Stimulated activated CD8-positive, alpha-beta memory T cell treated with anti-CD3 and anti-CD28 coated beads, Interleukin-12 subunit alpha, Interleukin-12 subunit beta, amount 100 ng/mL, for 24 hours (primary cell): ENCODE measurements around the gene TNRC18.

Experiments used
- DNase-seq: peaks from one replicate; pipeline ENCODE4 v3.0.0-alpha.2; 2020; ENCODE audit errors: extremely low read depth

Gene TNRC18

DNA sequence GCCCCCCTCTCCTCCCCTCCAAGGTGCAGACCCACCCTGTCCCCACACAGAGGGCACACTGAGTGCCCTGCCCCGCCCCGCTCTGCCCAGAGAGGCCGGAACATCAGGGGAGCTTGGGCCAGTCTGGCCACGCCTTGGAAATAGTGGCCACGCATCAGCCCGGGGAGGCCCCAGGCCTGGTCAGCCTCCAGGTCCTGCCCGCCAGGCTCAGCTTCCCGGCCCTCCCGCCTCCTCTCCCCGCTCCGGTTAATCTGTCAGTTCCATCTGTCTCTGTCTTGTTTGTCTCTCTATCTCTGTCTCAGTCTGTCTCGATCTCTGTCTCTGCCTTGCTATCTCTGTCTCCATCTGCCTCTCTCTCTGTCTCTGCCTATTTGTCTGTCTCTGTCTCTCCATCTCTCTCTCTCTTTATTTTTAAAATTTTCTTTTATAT is 28.9 kb upstream of the TNRC18 start:
- no peak for DNase-seq

- no peak for DNase-seq
These were observed 27.8 kb upstream of the TNRC18 start for GRCh38 chr7:5451391-5451790.

DNA sequence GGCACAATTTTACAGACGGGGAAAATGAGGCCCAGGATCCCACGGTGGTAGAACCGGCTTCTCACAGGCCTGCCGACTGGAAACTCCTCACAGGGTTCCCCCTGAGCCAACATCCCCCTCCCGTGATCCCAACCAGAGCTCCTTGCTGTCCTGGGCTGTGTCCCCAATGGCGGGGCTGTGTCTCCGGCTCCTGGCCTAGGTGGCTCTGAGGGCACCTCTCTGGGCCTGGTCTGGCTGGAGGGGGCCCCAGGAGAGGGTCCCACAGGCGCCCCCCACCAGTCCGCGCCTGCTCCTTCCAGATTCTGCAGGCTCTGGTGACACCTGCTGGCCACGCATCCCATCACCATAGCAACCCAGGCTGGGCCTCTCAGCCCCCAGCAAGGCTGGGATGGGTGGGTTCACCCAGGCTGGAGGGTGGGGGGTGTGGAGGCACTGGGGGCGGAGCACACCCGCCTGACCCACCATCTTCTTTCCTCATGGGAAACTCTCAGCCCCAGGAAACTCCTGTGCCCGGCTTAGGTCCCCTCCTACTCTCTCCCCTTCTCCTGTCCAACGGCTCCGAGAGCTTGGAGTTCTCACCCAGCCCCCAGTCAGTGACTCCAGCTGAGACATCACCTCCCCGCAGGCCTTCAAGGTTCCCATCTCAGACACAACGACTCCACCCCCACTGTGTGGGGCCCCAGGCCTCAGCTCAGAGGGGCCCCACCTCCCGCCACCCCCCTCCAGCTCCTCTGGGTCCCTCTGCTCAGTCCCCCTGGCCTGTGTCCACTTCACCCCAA is 27.1 kb upstream of the TNRC18 start:
- no peak for DNase-seq

DNA sequence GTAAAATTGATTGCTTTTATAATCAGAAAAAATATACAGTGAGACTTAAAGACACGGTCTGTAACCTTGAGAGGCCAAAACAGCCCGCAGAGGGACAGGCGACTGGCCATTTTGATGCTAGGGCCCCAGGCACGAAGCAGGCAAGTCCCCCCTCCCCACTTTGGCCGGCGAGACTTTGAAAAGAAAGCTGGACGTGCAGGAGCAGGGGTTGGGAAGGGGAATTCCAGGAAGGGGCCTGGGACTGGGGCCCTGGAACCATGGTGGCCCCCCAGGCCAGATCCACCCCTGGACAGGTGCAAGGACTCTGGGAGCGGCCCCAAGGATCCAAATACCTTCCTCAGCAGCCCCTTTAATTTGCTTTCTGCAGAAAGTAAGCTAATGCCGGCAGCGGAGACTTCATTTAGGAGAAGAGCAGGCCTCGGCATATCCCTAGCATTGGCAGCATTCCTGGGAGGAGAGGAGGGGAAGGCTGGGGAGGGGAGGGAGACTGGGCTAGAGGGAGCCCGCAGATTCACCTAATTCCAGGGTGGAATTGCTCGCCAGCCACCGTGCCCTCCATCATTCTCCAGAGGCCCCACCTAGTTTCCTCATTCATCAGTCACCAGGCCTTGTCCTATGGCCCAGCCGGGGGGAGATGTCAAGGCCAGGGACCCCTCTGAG is 24.9 kb upstream of the TNRC18 start:
- no peak for DNase-seq

GRCh38 chr7:5445981-5446594 is 22.5 kb upstream of the TNRC18 start:
- DNase-seq = no peak

- no peak for DNase-seq
These were observed 20.0 kb upstream of the TNRC18 start for GRCh38 chr7:5443678-5444077.

- DNase-seq = no peak
These were observed 19.2 kb upstream of the TNRC18 start for GRCh38 chr7:5442757-5443305.

GRCh38 chr7:5441840-5442503 is 18.3 kb upstream of the TNRC18 start:
- DNase-seq = no peak

DNA sequence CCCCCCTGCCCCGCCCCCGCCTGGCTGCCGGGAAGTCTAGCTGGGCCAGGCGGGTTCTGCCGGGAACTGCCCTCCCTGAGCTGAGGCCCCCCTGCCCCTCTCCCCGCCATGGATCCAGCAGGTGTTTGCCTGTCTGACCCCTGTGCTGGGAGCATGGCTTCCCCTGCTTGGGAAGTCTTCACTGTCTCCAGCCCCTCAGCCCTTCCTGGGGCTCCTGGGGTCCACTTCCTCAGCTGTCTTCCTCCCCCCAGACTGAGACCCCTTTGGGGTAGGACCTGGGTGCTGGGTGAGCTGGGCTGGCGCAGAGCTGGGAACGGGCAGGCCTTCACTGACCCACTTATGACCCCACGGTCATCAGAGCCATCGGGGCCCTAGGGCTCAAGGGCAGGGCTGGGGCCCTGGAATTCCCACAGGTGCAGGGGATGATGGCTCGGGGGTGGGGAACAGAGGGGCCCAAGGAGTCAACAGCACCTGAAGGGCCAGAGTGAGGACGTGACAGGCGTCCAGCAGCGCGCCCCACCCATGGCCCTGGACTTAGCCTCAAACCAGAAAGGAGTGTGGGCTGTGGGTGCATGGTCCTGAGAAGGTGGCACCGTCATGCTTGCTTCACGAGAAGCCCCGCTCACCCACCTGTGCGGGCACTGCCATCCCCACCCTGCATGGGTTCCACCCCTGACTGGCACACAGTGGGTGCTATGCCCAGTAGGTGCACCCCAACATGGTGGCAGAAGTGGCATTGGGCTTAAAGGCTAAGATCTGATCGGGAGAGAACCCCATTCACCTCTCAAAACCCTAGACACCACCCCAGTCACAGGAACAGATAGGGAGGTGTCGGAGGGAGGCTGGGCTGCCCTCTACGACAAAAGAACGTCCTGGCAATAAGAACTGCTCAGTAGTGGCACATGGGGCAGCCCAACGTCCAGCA is 16.2 kb upstream of the TNRC18 start:
- DNase-seq = no peak

DNA sequence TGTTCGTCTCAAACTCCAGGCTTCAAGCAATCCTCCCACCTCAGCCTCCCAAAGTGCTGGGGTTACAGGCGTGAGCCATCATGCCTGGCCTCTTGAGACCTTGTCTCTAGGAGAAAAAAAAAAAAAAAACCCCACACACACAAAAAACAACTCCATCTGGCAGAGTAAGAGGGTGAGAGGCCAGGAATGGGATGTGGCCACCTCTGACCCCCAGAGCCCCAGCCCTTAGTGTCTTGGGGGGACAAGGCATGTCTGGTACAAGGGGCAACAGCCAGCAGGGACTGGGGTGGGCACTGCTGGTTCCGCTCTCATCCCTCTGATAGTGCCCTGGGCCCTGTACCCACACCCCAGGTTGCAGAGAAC is 15.6 kb upstream of the TNRC18 start:
- no peak for DNase-seq

DNA sequence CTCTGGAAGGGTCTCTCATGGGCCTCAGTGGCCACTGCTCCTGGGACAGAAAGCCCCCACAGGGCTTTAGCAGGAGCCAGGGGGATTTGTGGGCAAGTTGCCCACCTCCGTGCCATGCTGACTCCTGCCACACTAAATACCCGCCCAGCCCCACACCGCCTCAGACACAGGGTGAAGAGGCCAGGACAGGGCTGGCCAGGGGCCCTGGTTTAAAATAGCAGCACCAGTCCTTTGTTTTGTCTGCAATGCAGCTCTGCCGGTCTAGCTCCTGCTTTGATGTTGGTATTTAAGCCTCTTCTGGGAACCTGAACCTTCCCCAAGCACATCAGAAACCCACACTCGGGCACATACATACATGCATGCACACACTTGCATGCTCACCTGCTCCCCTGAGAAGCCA is 14.4 kb upstream of the TNRC18 start:
- no peak for DNase-seq

- DNase-seq = no peak
These were observed 13.8 kb upstream of the TNRC18 start for GRCh38 chr7:5437348-5437892.

DNA sequence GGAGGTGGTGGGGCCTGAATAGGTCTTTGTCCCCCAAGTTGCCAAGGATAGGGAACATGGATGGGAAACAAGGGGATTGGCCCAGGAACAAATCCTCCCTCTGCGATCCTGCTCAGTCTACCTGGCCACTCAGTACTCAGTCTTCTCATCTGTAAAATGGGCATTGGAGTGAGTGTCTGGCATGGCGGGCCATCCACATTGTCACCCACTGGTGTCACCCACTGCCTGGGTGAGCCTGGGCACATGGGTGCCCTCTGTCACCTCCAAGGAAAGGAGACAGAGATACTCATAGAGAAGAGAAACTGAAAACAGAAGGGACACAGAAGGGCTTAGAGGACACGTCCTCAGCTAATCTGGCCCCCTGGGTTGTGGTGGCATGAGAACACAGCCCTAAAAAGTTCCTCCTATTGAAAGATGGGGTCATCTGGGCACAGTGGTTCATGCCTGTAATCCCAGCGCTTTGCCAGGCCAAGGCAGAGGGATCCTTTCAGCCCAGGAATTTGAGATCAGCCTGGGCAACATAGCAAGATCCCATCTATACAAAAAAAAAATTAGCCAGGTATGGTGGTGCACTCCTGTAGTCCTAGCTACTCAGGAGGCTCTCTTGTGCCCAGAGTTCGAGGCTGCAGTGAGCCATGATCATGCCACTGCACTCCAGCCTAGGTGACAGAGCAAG is 12.5 kb upstream of the TNRC18 start:
- DNase-seq = no peak

DNA sequence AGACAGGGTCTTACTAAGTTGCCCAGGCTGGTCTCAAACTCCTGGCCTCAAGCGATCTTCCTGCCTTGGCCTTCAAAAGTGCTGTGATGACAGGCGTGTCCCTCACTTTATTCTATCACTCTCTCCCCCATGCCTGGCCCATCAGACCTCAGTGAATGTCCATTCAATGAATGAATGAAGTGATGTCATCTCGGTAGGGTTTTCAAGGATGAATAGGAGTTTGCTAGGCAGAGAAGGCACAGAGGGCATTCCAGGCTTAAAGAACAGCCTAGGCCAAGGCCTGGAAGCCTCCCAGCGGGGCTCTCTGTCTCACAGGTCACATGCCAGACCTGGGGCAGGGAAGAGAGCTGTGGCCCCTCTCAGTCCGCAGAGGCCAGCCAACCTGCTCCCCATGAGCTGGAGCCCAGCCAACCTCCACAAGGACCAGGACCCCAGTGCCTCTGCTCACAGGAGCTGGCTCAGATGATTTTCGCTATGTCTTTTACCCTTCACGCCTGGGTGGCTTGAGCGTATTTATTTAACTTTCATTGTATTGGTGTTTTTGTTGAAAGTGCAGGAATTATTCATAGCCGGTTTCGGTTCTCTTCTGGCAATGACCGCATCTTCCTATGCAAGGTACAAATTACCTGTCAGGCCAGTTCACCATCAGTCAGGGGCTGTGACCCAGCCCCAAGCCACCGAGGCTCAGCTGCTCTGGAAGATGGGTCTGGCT is 11.8 kb upstream of the TNRC18 start:
- no peak for DNase-seq

DNA sequence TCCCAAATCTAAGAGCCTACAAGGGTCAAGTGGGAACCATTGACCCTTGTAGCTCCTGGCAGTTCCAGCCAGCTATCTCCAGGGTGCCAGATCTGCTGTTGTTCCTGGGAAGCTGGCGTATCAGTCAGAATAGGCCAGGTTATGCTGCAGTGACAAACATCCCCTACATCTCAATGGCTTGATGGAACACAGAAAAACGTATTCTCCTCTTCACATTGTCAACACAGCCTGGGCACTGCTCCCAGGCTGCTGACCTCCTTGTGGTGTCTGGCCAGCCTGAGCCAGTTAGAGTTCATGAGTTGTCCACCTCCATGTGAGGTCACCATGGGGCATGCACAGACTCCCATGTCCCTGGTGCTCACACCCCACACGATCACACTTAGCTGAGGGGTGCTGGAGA is 9.5 kb upstream of the TNRC18 start:
- no peak for DNase-seq

DNA sequence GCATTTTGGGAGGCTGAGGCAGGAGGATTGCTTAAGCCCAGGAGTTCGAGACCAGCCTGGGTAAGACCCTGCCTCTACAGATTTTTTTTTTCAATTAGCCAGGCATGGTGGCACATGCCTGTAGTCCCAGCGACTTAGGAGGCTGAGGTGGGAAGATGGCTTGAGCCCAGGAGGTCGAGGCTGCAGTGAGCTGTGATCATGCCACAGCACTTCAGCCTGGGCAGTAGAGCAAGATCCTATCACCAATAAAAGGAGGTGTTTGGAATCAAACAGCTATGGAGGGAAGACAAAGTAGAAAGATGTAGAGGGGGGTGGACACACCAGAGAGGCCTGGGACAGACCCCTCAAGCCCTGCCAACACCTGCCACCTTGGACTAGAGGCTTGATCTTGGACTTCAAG is 9.1 kb upstream of the TNRC18 start:
- DNase-seq = no peak

DNA sequence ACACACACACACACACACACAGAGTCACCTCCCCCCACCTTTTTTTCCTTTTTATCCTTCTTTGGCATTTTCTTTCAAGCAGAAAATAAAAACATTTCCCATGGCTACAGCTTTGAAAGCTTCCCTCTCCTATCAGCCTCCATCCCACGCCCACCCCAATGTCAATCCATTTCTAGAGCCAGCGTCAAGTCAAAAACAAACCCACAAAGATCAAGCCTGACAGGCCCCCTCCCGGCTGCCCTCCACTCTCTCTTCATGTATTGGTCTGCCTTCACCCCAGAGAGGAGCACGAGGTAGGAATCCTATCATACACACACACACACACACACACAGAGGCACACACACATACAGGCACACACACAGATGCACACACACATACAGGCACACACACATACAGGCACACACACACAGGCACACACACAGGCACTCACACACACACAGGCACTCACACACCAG is 8.0 kb upstream of the TNRC18 start:
- no peak for DNase-seq

DNA sequence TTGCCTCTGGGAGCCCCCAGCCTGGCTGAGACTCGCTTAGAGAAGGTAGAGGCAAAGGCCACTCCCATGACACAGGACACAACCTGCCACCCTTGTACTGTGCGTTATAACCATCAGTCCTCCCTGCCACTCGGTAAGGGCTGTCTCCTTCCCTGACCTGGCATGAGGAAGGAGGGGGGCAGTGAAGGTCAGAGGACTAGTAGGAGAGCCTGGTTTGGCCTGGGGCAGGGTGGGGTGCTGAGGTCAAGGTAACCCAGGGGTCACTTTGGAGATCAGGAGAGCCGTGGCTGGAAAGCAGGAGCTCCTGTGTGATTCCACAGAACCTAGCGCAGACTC is 6.9 kb upstream of the TNRC18 start:
- DNase-seq = no peak

DNA sequence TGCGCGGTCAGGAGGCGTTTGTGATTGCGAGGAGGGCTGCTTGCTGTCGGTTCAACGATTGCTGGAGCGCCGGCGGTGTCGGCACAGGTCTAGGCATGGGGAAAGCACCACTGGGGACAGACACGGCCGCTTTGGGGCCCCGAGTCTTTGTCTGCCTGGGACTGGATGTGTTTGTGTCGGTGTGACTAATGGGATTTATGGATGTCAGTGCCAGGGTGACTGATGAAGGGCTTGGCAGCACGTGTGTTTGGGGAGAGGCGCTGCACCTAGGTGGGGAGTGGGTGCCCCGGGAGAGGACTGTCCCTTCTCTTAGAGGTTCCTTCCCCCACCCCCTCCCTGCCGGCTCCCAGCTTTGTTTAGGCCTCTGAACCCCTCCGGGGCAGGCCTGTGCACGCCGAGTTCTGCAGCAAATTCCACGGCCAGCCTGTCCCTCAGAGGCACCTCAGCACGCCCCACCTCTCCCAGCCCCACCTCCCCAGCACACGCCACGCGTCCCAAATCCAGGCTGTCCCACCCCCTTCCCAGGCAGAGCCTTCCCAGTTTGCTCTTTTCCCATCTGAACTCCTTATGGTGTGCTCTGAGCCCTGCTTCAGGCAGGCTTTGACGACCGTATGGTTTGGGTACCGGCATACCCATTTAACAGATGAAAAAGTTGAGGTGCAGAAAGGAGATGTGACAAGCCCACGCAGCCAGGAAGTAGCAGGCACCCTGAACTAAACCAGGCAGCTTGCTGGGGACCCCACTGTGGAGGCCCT is 6.4 kb upstream of the TNRC18 start:
- DNase-seq = no peak
